GM12872 (cell line): ENCODE data around the gene TYROBP.

ENCODE experiments used
- TF ChIP-seq, protein P1 (sequence below): IDR thresholded peaks from 3 replicates; pipeline ENCODE4 v1.5.1; 2011; ENCODE audit warnings: low read depth, mild to moderate bottlenecking, low read length, moderate library complexity; ENCODE audit not compliant: insufficient read depth

TYROBP gene

DNA sequence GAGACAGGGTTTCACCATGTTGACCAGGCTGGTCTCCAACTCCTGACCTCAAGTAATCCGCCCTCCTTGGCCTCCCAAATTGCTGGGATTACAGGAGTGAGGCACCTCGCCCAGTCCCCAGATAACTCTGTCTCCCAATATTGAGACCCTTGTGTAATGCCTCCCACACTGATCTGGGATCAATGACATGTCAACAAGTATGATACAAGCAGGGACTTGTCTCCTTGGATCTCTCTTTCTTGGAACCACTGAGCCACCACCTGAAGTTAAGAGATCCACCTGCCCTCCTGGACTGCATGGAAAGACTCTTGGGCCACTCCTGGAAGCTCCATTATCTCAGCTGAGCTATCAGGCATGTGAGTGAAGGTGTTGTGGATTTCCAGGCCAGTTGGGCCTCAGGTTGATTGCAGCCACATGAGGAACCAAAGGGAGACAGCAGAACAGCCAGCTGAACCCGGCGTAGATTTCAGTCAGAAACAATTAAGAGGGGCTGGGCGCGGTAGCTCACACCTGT lies 22.8 kb downstream of the TYROBP start:
- TF ChIP-seq, protein P1, sequence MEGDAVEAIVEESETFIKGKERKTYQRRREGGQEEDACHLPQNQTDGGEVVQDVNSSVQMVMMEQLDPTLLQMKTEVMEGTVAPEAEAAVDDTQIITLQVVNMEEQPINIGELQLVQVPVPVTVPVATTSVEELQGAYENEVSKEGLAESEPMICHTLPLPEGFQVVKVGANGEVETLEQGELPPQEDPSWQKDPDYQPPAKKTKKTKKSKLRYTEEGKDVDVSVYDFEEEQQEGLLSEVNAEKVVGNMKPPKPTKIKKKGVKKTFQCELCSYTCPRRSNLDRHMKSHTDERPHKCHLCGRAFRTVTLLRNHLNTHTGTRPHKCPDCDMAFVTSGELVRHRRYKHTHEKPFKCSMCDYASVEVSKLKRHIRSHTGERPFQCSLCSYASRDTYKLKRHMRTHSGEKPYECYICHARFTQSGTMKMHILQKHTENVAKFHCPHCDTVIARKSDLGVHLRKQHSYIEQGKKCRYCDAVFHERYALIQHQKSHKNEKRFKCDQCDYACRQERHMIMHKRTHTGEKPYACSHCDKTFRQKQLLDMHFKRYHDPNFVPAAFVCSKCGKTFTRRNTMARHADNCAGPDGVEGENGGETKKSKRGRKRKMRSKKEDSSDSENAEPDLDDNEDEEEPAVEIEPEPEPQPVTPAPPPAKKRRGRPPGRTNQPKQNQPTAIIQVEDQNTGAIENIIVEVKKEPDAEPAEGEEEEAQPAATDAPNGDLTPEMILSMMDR: no peak

DNA sequence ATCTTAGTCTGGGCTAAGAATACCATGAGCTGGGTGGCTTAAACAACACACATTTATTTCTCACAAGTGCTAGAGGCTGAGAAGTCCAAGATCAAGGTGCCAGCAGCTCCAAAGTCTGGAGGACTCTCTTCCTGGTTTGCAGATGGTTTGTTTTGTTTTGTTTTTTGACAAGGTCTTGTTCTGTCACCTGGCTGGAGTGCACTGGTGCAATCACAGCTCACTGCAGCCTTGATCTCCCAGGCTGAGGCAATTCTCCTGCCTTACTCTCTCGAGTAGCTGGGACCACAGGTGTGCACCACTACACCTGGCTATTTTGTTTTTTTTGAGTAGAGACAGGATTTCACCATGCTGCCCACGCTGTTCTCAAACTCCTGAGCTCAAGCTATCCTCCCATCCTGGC lies 24.2 kb downstream of the TYROBP start:
- TF ChIP-seq, protein P1: no peak

DNA sequence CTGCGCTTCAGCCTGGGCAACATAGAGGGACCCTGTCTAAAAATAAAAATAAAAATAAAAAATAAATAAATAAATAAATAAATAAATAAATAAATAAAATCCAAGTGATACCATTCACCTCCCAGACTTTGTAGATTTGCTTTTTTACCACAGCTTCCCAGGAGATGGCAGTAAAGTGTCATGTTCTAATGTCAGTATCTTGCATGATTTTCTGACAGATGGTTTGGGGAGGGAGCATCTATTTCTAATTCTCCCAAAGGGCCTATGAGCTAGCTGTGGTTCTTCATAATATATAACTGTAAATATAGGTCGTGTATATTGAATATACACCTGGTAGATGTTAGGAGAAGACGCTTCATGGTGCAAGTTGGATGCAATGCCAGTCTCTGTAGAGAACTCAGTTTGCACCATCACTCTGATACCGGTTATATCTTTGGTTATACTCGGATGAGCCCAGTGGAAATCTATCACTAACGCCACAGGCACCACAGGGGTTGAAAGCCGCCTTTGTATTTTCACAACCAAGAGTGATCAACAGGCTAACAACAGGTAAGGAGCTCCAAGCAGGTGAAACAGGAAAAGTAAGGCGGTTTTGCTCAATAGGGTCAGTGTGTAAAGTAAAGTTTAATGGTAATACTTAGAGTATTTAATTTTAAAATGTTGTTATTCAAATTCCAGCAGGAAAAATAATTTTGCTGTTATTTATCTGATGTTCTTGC lies 25.8 kb downstream of the TYROBP start:
- TF ChIP-seq, protein P1: peak; percentile 43

- TF ChIP-seq, protein P1: no peak
Measured at GRCh38 chr19:35879770-35880317, 28.3 kb downstream of the TYROBP start.

DNA sequence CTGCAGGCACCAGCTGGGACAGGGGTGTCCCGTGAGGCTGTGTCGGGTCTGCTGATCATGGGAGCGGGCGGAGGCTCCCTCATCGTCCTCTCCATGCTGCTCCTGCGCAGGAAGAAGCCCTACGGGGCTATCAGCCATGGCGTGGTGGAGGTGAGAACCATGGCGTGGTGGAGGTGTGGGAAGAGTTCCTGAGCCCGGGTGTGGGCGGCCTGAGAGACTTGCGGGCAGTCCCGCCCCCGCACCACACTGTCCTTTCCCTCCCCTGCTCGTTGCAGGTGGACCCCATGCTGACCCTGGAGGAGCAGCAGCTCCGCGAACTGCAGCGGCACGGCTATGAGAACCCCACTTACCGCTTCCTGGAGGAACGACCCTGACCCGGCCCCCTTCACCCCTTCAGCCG lies 29.0 kb downstream of the TYROBP start:
- TF ChIP-seq, protein P1: no peak

GRCh38 chr19:35874392-35874930 lies 33.6 kb downstream of the TYROBP start:
- TF ChIP-seq, protein P1: no peak

- TF ChIP-seq, protein P1: no peak
Measured at GRCh38 chr19:35872180-35872579, 35.9 kb downstream of the TYROBP start.
